Measurements from ENCODE around the gene RAPGEF5.

The RAPGEF5 gene

DNA sequence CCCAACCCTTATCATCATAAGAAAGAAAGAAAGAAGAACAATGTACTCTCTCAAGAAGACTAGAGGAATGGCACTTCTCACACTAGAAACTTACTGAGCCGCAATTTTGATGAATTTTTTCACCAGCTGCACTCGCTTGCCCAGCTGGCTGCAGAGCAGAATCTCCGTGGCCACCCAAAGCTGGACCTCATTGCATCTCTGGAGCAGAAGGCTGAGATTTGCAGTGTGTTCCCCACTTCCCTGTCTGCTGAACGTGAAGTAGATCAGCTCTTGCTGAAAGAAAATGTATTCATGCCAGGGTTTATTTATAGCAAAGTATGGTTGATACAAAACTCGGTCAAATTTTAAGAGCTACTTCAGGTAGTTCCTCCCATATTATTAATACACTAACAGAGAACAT, 212.0 kb downstream of the RAPGEF5 start:
- no peak for DNase-seq

- no peak for DNase-seq
Measured at GRCh38 chr7:22143491-22143890, 213.5 kb downstream of the RAPGEF5 start.

GRCh38 chr7:22142572-22142971, 214.4 kb downstream of the RAPGEF5 start:
- DNase-seq = no peak

GRCh38 chr7:22141355-22141754, 215.6 kb downstream of the RAPGEF5 start:
- no peak for DNase-seq

DNA sequence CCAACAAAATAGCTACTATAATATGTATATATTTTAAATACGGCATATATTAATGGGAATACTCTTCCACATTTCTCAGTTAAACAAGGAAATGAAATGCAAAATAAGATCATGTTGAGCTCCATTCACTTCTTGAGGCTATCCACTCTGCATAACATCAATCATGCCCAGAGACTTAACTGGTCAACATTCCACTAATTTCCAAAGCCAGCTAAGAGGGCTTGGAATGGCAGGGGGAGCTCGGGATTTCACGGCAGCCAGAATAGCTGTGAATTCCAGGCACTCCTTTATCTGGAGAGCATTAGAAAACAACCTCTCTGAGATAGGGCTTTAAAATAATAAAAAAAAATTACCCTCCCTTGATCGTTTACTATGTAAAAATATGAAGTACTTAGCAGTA, 216.4 kb downstream of the RAPGEF5 start:
- DNase-seq = no peak

DNA sequence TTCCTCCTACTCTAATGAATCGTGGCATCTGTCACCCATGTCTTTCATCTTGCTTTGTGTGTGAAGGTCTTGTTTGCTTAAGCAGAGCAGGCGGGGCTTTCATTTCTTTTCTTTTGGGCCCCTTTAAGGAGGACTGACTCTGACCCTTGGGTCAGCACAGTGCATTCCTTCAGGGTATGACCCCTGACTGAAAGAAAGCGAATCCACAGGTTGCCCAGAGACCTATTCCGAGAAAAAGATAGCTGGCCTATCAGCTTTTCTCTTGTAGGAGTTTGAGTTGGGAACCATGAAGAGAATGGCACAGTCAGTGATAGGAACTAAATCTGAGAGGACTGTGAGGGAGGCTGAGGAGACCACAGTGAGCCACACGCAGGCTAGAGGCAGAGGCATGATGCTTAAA, 218.1 kb downstream of the RAPGEF5 start:
- no peak for DNase-seq

DNA sequence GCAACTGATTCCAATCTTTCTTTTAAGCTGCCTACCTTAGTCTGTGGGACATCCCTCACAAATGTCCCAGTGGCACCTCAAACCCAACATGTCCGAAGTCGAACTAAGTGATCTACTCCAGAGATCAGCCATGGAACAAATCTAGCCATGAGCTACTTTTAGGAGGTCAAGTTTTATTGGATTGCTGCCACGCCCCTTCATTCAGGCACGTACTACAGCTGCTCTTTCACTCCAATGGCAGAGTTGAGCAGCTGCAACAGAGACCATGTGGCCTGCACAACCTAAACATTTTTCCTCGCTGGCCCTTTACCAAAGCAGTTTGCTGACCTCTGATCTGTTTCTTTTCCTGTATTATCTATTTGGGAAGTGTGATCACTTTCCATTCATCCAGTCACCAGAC, 218.8 kb downstream of the RAPGEF5 start:
- no peak for DNase-seq

DNA sequence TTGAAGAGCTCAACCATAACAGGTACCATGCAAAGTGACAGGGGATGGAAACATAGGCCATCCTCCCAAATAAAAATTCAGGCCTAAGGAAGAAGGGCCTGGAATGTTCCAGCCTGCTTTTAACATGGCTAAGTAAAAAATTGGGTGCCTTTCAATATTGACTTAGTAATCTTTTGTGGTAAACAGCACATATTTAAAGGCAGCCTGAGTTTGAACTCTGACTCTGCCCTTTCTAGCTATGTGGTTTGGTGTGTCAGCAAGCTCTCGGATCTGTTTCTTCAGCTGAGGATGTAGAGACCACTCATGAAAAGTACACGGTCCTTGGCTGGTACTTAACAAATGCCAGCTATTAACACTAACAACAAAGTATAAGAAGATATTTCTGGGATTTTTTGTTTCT, 219.5 kb downstream of the RAPGEF5 start:
- DNase-seq = no peak

DNA sequence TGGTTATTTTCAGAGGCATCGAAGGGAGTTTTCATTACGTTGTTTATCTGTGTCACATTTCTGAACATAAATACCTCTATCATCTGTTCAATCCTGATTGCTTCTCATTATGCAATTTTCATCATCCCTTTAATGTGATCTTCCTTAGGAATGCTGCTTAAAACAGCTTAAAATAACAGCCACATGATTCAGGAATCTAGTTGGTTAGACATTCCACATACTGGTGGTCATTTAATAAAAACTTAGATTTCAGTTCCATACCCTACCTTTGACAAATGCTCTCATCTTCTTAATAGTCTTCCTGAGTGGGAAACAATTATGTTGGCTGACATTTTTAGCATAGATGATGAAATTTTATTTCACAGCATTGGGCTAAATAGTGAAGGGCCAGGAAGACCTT, 219.9 kb downstream of the RAPGEF5 start:
- no peak for DNase-seq

DNA sequence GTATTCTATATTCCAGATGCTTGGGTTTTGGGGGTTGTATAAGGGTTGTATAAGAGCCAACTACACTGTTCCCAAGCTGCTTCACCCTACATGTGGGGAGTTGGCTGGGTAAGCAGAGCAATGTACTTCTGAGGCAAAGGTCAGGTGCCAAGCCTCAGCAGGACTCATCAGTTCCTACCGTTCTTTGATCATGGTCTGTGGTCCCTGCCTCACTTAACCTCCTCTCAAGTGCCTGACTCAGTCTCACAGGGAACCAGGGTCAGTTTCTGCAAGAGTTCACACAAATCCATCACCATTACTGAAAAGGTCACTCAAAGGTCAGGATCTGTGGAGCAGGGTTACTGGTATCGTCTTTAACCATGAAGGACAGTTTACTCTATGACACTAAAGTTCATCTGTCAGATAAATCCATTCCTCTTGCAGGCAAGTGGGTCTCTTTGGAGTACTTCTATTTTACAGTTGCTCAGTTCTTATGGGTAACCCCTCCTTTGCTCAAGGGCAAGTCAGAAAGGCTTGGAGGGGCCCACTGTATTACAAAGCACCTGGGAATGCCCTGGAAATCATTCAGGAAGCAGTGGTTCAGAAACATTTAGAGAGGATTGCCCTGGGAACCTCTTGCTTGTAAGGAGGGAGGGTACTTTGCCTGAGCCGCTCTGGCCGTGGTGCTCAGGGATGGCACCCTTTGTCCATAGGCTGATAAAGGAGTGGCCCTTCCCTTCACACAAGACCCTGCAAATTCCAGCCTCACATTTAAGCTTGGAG, 227.0 kb downstream of the RAPGEF5 start:
- DNase-seq = peak; percentile 86

DNA sequence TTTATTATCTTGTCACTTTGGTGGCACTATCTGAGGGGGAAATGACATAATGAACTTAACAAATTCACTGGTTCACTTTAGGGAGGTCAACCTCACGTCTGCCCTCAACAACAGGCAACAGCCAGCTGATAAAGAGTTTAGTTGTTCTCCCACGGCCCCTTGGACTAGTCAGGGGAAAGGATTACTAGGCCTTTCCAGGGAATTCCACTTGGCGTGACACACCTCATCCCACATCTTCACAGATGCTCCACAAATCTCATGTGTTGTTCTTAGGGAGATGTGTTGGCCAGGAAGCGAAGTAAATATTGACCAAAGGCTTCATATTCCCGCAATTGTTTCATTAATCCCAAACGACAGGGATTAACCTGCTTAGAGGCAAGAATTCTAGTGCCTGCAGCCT, 227.8 kb downstream of the RAPGEF5 start:
- peak; percentile 81 for DNase-seq

DNA sequence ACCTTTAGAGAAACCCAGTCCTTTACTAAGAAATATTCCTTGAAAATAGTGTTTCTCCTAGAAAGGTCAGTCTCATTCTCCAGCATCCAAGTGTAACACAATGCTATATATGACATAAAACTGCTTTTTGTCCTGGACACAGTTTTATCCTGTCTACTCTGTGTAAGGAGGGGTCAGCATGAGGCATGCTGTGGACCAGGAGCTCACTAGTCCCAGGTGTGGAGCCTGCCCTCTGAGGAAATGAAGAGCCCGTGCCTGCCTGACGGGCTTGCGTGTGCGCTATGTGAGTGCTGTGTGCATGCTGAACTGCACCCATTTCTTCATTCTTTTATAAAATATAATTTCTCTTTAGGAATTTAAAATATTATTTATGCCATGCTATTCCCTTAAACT, 228.4 kb downstream of the RAPGEF5 start:
- no peak for DNase-seq

GRCh38 chr7:22127835-22128527, 229.0 kb downstream of the RAPGEF5 start:
- DNase-seq = no peak

- peak; percentile 48 for DNase-seq
Measured at GRCh38 chr7:22125436-22125835, 231.5 kb downstream of the RAPGEF5 start.

GRCh38 chr7:22124941-22125340, 232.0 kb downstream of the RAPGEF5 start:
- DNase-seq = no peak

- DNase-seq = no peak
Measured at GRCh38 chr7:22123139-22123538, 233.8 kb downstream of the RAPGEF5 start.

DNA sequence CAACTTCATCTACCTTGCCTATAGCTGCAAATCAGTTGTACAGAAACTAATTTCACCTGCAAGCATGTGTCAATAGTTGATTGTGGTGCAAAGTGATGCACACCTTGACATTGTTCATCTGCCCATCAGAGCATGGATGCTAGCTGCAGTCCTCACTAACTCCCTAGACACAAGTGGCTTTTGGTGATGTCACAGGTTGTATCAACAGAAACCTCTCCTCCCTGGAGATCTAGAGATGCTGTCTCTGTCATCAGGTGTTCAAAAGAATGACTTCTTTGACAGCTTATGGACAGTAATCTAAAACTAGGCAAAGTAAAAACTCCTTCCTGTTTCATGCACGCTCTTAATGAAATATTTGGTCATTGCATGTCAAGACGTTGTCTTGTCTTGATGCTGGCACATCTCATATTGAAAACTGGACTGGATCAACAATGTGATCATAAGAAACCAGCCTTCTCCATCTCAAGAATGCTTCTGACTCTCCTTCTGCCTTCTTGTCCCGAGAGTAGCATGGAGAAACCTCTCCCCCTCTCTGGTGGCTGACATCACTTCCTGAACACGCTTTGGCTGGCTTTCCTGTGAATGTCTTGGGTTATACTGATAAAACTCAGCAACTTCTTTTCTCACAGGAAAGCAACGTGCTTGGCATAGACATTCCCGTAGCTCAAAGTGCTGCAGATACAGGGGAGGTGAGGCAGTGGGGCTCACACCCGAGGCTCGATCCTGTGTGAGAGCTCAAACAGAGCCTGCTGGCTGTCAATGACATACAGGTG, 235.1 kb downstream of the RAPGEF5 start:
- peak; percentile 60 for DNase-seq

DNA sequence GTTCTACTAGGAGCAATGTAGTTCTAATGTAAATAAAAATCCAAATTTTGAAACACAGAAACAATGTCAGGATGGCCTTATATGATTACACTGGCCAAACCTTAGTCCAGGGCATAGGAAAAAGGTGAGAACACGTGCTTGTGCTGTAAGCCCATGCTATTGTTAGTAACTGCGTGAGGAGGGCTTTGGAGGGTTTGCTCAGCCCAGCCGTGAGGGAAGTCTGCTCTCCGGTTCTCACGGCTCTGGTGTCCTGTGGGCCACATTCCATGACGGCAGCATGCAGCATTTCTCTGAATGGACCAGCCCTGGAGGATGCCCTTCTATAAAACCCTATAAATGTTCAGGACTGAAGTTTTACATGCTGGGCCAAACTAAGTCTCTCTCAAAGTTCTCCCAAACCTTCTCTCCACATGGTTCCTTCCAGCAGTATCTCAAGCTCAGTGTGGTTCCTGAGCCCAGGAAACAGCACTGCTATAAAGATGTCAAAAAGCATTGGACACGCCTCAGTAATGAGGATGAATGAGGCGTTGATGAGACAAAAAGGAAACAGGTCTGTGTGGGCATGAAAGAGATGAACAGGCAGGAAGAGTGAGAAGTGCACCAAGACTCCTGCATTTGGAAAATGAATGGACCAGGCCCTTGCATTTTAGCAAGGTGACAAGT, 236.4 kb downstream of the RAPGEF5 start:
- DNase-seq = no peak

DNA sequence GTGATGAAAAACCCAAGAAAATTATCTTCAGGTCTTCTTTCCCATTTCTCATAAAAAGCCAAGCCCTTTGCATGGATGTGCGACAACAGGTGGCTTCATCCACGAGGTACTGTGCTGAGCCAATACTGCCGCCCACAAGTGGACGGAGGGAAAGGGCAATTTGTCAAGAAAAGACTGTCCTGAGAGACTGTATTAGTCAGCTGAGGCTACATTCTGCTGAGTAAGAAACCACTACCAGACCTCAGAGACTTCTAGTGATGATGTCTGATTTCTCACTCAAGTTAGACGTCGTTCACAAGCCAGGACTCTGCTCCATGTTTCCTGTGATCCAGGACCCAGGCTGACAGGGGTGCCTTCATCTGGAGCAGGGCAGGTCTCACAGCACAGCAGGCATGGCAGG, 239.7 kb downstream of the RAPGEF5 start:
- DNase-seq = no peak

GRCh38 chr7:22116451-22117030, 240.4 kb downstream of the RAPGEF5 start:
- DNase-seq = no peak

- DNase-seq = no peak
Measured at GRCh38 chr7:22115689-22116088, 241.3 kb downstream of the RAPGEF5 start.

GRCh38 chr7:22114440-22114981, 242.4 kb downstream of the RAPGEF5 start:
- no peak for DNase-seq

DNA sequence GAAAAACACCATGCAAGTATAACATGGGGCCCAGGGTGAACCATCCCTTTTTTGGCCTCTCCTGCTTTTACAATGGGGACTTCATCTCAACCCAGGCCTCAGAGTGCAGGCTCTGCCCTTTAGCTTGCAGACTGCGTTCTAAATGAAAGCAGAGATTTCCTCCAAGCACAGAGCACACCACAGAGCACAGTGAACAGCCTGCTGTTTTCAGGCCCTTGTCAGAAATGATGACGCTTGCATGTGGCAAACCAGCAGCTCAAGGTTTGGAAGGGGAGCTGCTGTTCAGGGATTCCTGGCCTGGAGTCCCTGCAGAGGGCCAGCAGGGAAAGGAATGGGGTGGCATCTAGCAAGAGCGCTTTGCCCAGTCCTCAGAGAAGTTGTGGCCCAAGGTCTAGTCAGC, 243.9 kb downstream of the RAPGEF5 start:
- no peak for DNase-seq
